ENCODE data around the gene KLF9. TPM values are rescaled to one million over a fixed set of nuclear protein-coding genes. Genes with fewer than 3 reads are reported as not detected.

The KLF9 gene
- total RNA-seq, 1 donor from 2014 or later, result 98.5 TPM

GRCh38 chr9:70363760-70364159, 50.7 kb downstream of the KLF9 start:
- no peak for DNase-seq (ENCODE audit: extremely low spot score in 2 of 2)
- no peaks in the 10 kb centered on the region for H3K27me3 ChIP-seq
- H3K36me3 ChIP-seq, result no peaks in the 10 kb centered on the region
- no peak overlapping the region for H3K4me3 ChIP-seq
- TF ChIP-seq POLR2AphosphoS5 (IDR thresholded peaks at IDR 0.05; ENCODE audit: insufficient read depth in 1 of 2, low read depth in 1 of 2) (no peak), POLR2A (IDR thresholded peaks at IDR 0.05) (no peak)
- TF ChIP-seq, protein P1, sequence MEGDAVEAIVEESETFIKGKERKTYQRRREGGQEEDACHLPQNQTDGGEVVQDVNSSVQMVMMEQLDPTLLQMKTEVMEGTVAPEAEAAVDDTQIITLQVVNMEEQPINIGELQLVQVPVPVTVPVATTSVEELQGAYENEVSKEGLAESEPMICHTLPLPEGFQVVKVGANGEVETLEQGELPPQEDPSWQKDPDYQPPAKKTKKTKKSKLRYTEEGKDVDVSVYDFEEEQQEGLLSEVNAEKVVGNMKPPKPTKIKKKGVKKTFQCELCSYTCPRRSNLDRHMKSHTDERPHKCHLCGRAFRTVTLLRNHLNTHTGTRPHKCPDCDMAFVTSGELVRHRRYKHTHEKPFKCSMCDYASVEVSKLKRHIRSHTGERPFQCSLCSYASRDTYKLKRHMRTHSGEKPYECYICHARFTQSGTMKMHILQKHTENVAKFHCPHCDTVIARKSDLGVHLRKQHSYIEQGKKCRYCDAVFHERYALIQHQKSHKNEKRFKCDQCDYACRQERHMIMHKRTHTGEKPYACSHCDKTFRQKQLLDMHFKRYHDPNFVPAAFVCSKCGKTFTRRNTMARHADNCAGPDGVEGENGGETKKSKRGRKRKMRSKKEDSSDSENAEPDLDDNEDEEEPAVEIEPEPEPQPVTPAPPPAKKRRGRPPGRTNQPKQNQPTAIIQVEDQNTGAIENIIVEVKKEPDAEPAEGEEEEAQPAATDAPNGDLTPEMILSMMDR (IDR thresholded peaks at IDR 0.05), result no peak
- no peaks in the 10 kb centered on the region for H3K9me3 ChIP-seq
- intact Hi-C loops (cut with DNase I), result no loop called here
- H3K4me1 ChIP-seq, result no peaks in the 10 kb centered on the region
- H3K27ac ChIP-seq, result no peak overlapping the region

DNA sequence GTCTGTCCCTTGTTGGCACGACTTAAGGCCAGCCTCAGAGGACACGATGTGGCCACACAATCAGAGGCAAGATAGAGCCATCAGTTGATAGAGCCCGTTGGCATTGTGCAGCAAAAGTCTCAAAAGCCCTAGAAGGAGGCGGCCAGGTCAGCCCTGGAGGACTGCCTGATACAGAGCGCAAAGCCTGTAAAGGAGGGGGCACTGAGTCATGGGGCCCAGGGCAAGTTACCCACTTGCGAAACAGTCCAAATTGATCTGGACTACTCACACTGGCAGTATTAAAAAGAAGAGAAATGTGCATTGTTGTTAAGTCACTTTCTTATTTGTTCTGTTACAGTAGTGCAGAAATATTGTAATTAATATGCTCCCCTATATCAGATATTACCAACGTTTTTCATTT, 51.5 kb downstream of the KLF9 start:
- H3K27ac ChIP-seq, result no peak overlapping the region
- H3K4me1 ChIP-seq, result no peaks in the 10 kb centered on the region
- H3K36me3 ChIP-seq, result no peaks in the 10 kb centered on the region
- H3K9me3 ChIP-seq, result no peaks in the 10 kb centered on the region
- intact Hi-C loops (cut with DNase I), result no loop called here
- TF ChIP-seq POLR2AphosphoS5 (IDR thresholded peaks at IDR 0.05; ENCODE audit: insufficient read depth in 1 of 2, low read depth in 1 of 2), result no peak
- no peak for TF ChIP-seq POLR2A (IDR thresholded peaks at IDR 0.05)
- TF ChIP-seq, protein P1 (IDR thresholded peaks at IDR 0.05), result no peak
- H3K27me3 ChIP-seq, result no peaks in the 10 kb centered on the region
- H3K4me3 ChIP-seq, result no peak overlapping the region
- DNase-seq (ENCODE audit: extremely low spot score in 2 of 2), result no peak

DNA sequence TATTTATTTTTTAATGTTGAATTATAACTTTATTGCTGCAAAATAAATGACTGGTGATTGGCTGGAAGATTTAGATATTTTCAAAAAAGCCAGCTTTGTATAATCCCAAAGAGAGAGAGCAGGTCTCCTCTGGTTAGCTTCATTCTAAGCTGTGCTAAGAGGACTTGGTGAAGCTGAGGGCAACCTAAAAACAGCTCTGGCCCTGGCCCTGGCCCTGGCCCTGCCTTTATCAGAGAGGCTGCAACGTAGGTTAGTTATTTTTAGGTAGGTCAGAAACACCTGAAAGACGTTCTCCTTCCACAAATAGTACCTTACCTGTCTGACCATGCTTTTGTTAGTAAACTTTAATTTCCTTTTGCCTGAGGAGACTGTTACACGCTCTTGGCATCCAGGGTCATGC, 58.7 kb downstream of the KLF9 start:
- Histone ChIP-seq H3K9me3 (no peaks in the 10 kb centered on the region), H3K27me3 (no peaks in the 10 kb centered on the region), H3K36me3 (peaks cover 0 to 9% of the 10 kb centered on the region in 2 donors), H3K27ac (no peak overlapping the region), H3K4me3 (no peak overlapping the region), H3K4me1 (peaks cover 10% of the 10 kb centered on the region)
- TF ChIP-seq POLR2AphosphoS5 (IDR thresholded peaks at IDR 0.05; ENCODE audit: insufficient read depth in 1 of 2, low read depth in 1 of 2), result no peak
- TF ChIP-seq, protein P1 (IDR thresholded peaks at IDR 0.05), result no peak
- TF ChIP-seq POLR2A (IDR thresholded peaks at IDR 0.05), result no peak
- intact Hi-C loops (cut with DNase I), result no loop called here
- DNase-seq (ENCODE audit: extremely low spot score in 2 of 2), result no peak

DNA sequence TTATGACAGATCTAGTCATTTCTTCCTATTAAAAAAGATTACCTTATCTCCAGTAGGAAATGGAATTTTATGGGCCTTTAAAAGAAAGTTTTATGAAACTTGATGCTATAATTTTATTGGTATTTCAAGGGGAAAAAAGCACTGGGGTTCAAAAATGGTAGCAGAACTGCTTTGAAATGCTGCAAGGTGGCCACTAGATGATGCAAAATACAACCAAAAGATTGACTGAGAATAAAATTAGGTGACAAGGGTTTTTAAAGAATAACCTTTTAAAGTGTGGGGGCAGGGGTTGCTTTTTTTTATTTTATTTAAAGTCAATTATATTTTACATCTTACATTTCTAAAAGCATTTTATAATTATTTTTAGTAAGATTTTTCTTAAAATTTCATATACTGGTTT, 61.7 kb downstream of the KLF9 start:
- no peak overlapping the region for H3K27ac ChIP-seq
- H3K27me3 ChIP-seq, result no peaks in the 10 kb centered on the region
- H3K36me3 ChIP-seq, result peaks cover 0 to 24% of the 10 kb centered on the region in 2 donors
- TF ChIP-seq POLR2A (IDR thresholded peaks at IDR 0.05), result no peak
- TF ChIP-seq POLR2AphosphoS5 (IDR thresholded peaks at IDR 0.05; ENCODE audit: insufficient read depth in 1 of 2, low read depth in 1 of 2), result no peak
- TF ChIP-seq, protein P1 (IDR thresholded peaks at IDR 0.05), result peak; percentile 25 to 60 (median 37)
- peaks cover 10% of the 10 kb centered on the region for H3K4me1 ChIP-seq
- H3K4me3 ChIP-seq, result no peak overlapping the region
- intact Hi-C loops (cut with DNase I), result loop anchor here (5.0 kb wide), 1 partner anchor 249 kb away; no protein-coding TSS in a partner anchor
- DNase-seq (ENCODE audit: extremely low spot score in 2 of 2), result no peak
- H3K9me3 ChIP-seq, result no peaks in the 10 kb centered on the region

DNA sequence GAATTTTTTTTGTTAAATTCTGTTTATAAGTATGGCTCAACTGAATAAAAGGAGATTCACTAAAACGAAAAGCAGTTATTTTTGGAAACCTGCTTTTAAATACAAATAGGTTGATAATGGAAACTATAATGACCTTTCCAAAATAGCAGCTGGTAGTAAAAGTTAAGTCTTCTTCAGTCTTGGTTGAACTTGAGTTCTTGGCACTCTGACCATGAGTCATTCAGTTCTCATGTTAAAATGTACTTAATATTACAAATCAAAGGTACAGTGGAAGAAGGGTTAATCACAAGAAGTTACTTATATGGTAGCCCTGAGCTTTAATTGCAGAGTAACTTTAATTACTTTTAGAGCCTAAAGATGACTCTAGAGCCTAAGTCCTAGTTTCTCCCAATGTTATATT, 62.1 kb downstream of the KLF9 start:
- DNase-seq (ENCODE audit: extremely low spot score in 2 of 2), result no peak
- TF ChIP-seq POLR2AphosphoS5 (IDR thresholded peaks at IDR 0.05; ENCODE audit: insufficient read depth in 1 of 2, low read depth in 1 of 2), result no peak
- TF ChIP-seq POLR2A (IDR thresholded peaks at IDR 0.05), result no peak
- TF ChIP-seq, protein P1 (IDR thresholded peaks at IDR 0.05), result no peak
- intact Hi-C loops (cut with DNase I), result loop anchor here (5.0 kb wide), 1 partner anchor 250 kb away; no protein-coding TSS in a partner anchor
- Histone ChIP-seq H3K4me1 (peaks cover 10% of the 10 kb centered on the region), H3K9me3 (no peaks in the 10 kb centered on the region), H3K27ac (peak overlapping the region; percentile 4), H3K27me3 (no peaks in the 10 kb centered on the region), H3K4me3 (no peak overlapping the region), H3K36me3 (peaks cover 0 to 29% of the 10 kb centered on the region in 2 donors)

Data from vagina (tissue), 2 donors.